Trophoblast cell (in vitro differentiated cells and primary cell): ENCODE measurements around the gene LGALS14.
"Not testable (repeated sequence)": the region's sequence is repeated elsewhere in the genome, so short reads cannot be mapped to it uniquely, and the experiment has no call there.

Source experiments
- DNase-seq, 2 donors: peaks; one replicate each; pipeline ENCODE4 v3.0.0-alpha.2; 2016
- H2AFZ ChIP-seq: 2 replicates; pipeline ENCODE4 v1.6.1; 2013; ENCODE audit warnings: low read length, moderate library complexity, mild to moderate bottlenecking; ENCODE audit not compliant: insufficient read depth, poor library complexity
- H2AK5ac ChIP-seq: 2 replicates; pipeline ENCODE4 v1.6.1; 2013; ENCODE audit warnings: mild to moderate bottlenecking, low read length
- H2BK120ac ChIP-seq: 2 replicates; pipeline ENCODE4 v1.6.1; 2013; ENCODE audit warnings: low read length, mild to moderate bottlenecking, moderate library complexity; ENCODE audit not compliant: insufficient read depth, poor library complexity
- H2BK12ac ChIP-seq: 2 replicates; pipeline ENCODE4 v1.6.1; 2013; ENCODE audit warnings: mild to moderate bottlenecking, low read length, moderate library complexity
- H2BK5ac ChIP-seq: 2 replicates; pipeline ENCODE4 v1.6.1; 2013; ENCODE audit warnings: low read length, low read depth, moderate library complexity, mild to moderate bottlenecking; ENCODE audit not compliant: poor library complexity
- H3K14ac ChIP-seq: 2 replicates; pipeline ENCODE4 v1.6.1; 2013; ENCODE audit warnings: mild to moderate bottlenecking, low read length
- H3K18ac ChIP-seq: 2 replicates; pipeline ENCODE4 v1.6.1; 2013; ENCODE audit warnings: mild to moderate bottlenecking, low read length
- H3K23ac ChIP-seq: 2 replicates; pipeline ENCODE4 v1.6.1; 2013; ENCODE audit warnings: low read length
- H3K27ac ChIP-seq: 2 replicates; pipeline ENCODE4 v1.5.1; 2013; ENCODE audit warnings: low read depth, mild to moderate bottlenecking, inconsistent platforms, low read length, moderate library complexity
- H3K27me3 ChIP-seq: 2 replicates; pipeline ENCODE4 v1.6.1; 2013; ENCODE audit warnings: inconsistent platforms, mild to moderate bottlenecking, low read length, moderate library complexity; ENCODE audit not compliant: insufficient read depth
- H3K36me3 ChIP-seq, 2 experiments: 1 replicate in 1 of 2; 2 replicates in 1 of 2; pipeline ENCODE4 v1.6.1; 2013; ENCODE audit warnings: low read length in 2 of 2, mild to moderate bottlenecking in 2 of 2, moderate library complexity in 1 of 2; ENCODE audit not compliant: insufficient read depth in 2 of 2, control insufficient read depth in 1 of 2
- H3K4ac ChIP-seq: 2 replicates; pipeline ENCODE4 v1.6.1; 2013; ENCODE audit warnings: low read depth, mild to moderate bottlenecking, low read length, moderate library complexity
- H3K4me1 ChIP-seq, 2 experiments: 1 replicate in 1 of 2; 2 replicates in 1 of 2; pipeline ENCODE4 v1.6.1; 2013; ENCODE audit warnings: low read length in 2 of 2, mild to moderate bottlenecking in 2 of 2, moderate library complexity in 1 of 2; ENCODE audit not compliant: insufficient read depth in 2 of 2, control insufficient read depth in 1 of 2
- H3K4me2 ChIP-seq: 2 replicates; pipeline ENCODE4 v1.6.1; 2013; ENCODE audit warnings: inconsistent platforms, mild to moderate bottlenecking, low read length, moderate library complexity
- H3K4me3 ChIP-seq: 2 replicates; pipeline ENCODE4 v1.5.1; 2013; ENCODE audit warnings: mild to moderate bottlenecking, low read depth, low read length, inconsistent platforms
- H3K79me1 ChIP-seq: one replicate; pipeline ENCODE4 v1.6.1; 2013; ENCODE audit warnings: low read length
- H3K79me2 ChIP-seq: 2 replicates; pipeline ENCODE4 v1.6.1; 2013; ENCODE audit warnings: low read length, mild to moderate bottlenecking; ENCODE audit not compliant: control insufficient read depth, insufficient read depth, poor library complexity
- H3K9ac ChIP-seq: 2 replicates; pipeline ENCODE4 v1.6.1; 2013; ENCODE audit warnings: mild to moderate bottlenecking, low read length
- H3K9me3 ChIP-seq: 2 replicates; pipeline ENCODE4 v1.6.1; 2013; ENCODE audit warnings: low read depth, mild to moderate bottlenecking, control low read depth, inconsistent platforms, low read length; ENCODE audit not compliant: insufficient read depth
- H4K12ac ChIP-seq: 2 replicates; pipeline ENCODE4 v1.6.1; 2013; ENCODE audit warnings: low read depth, mild to moderate bottlenecking, low read length, moderate library complexity
- H4K8ac ChIP-seq: 2 replicates; pipeline ENCODE4 v1.6.1; 2013; ENCODE audit warnings: low read depth, mild to moderate bottlenecking, low read length, moderate library complexity
- H4K91ac ChIP-seq: one replicate; pipeline ENCODE4 v1.6.1; 2013; ENCODE audit warnings: low read depth, mild to moderate bottlenecking, low read length, moderate library complexity
- WGBS: extraction: QIAGEN DNeasy Blood & Tissue Kit; methylation state at CpG from one replicate; pipeline ENCODE4 v1.1.7; 2013; ENCODE audit warnings: missing lambda C conversion rate; ENCODE audit not compliant: insufficient read length, insufficient coverage; ENCODE audit errors: extremely low coverage; 5-methylcytosine and 5-hydroxymethylcytosine counted together

The LGALS14 gene

GRCh38 chr19:39661565-39661964, 42.7 kb upstream of the LGALS14 start:
- H3K9me3 ChIP-seq, result peaks cover 5% of the 10 kb centered on the region
- H3K18ac ChIP-seq, result no peak overlapping the region
- H3K14ac ChIP-seq, result no peak overlapping the region
- H3K27ac ChIP-seq, result peak overlapping the region; percentile 21
- no peak overlapping the region for H3K4me2 ChIP-seq
- H2BK5ac ChIP-seq, result no peak overlapping the region
- no peak overlapping the region for H3K4me3 ChIP-seq
- no peaks in the 10 kb centered on the region for H3K27me3 ChIP-seq
- H3K9ac ChIP-seq, result no peak overlapping the region
- no peak for DNase-seq
- no peak overlapping the region for H4K8ac ChIP-seq
- no peak overlapping the region for H4K91ac ChIP-seq
- H3K79me2 ChIP-seq, result no peaks in the 10 kb centered on the region
- no peak overlapping the region for H3K23ac ChIP-seq
- no peak overlapping the region for H2AFZ ChIP-seq
- H4K12ac ChIP-seq, result no peak overlapping the region
- no peaks in the 10 kb centered on the region for H3K4me1 ChIP-seq
- H2BK12ac ChIP-seq, result no peak overlapping the region
- no peak overlapping the region for H2AK5ac ChIP-seq
- no peak overlapping the region for H2BK120ac ChIP-seq
- H3K36me3 ChIP-seq, result no peaks in the 10 kb centered on the region
- H3K4ac ChIP-seq, result no peak overlapping the region
- no peaks in the 10 kb centered on the region for H3K79me1 ChIP-seq

GRCh38 chr19:39669860-39670259, 34.4 kb upstream of the LGALS14 start:
- no CpG with 5 or more reads among the region's 3 CpGs for WGBS

GRCh38 chr19:39670998-39671397, 33.3 kb upstream of the LGALS14 start:
- H2BK12ac ChIP-seq, result no peak overlapping the region
- H2BK120ac ChIP-seq, result no peak overlapping the region
- H4K12ac ChIP-seq, result no peak overlapping the region
- no peaks in the 10 kb centered on the region for H3K79me2 ChIP-seq
- H3K9ac ChIP-seq, result no peak overlapping the region
- H3K14ac ChIP-seq, result no peak overlapping the region
- H2AFZ ChIP-seq, result no peak overlapping the region
- DNase-seq, result no peak
- no peaks in the 10 kb centered on the region for H3K36me3 ChIP-seq
- H3K4me1 ChIP-seq, result no peaks in the 10 kb centered on the region
- H4K8ac ChIP-seq, result no peak overlapping the region
- no peaks in the 10 kb centered on the region for H3K27me3 ChIP-seq
- no peak overlapping the region for H2AK5ac ChIP-seq
- H3K4ac ChIP-seq, result no peak overlapping the region
- H3K23ac ChIP-seq, result no peak overlapping the region
- WGBS, result no CpG with 5 or more reads among the region's 4 CpGs
- no peak overlapping the region for H3K27ac ChIP-seq
- no peak overlapping the region for H3K4me2 ChIP-seq
- H2BK5ac ChIP-seq, result no peak overlapping the region
- no peak overlapping the region for H3K18ac ChIP-seq
- peaks cover 2% of the 10 kb centered on the region for H3K9me3 ChIP-seq
- no peak overlapping the region for H4K91ac ChIP-seq
- no peak overlapping the region for H3K4me3 ChIP-seq
- H3K79me1 ChIP-seq, result no peaks in the 10 kb centered on the region

More at GRCh38 chr19:39669860-39670259, 34.4 kb upstream of the LGALS14 start:
- H3K27ac ChIP-seq, H2AFZ ChIP-seq, H3K79me1 ChIP-seq, H4K91ac ChIP-seq, H4K12ac ChIP-seq, H2AK5ac ChIP-seq, H2BK120ac ChIP-seq, H3K9ac ChIP-seq, H3K23ac ChIP-seq, H2BK5ac ChIP-seq, H3K4ac ChIP-seq, DNase-seq, H3K4me2 ChIP-seq, H3K27me3 ChIP-seq, H2BK12ac ChIP-seq, H3K79me2 ChIP-seq, H3K18ac ChIP-seq, H3K14ac ChIP-seq, H4K8ac ChIP-seq, H3K4me3 ChIP-seq, H3K36me3 ChIP-seq, H3K9me3 ChIP-seq, H3K4me1 ChIP-seq: not testable (repeated sequence)

GRCh38 chr19:39671739-39672363, 32.4 kb upstream of the LGALS14 start:
- Histone ChIP-seq H3K36me3 (no peaks in the 10 kb centered on the region), H3K4me3 (no peak overlapping the region), H3K4me2 (no peak overlapping the region), H3K79me2 (no peaks in the 10 kb centered on the region), H4K12ac (no peak overlapping the region), H2AFZ (no peak overlapping the region), H3K79me1 (no peaks in the 10 kb centered on the region), H3K18ac (no peak overlapping the region), H3K4ac (no peak overlapping the region), H2AK5ac (no peak overlapping the region), H3K9me3 (no peaks in the 10 kb centered on the region), H2BK12ac (no peak overlapping the region), H2BK5ac (no peak overlapping the region), H3K14ac (no peak overlapping the region), H4K8ac (no peak overlapping the region), H3K27me3 (no peaks in the 10 kb centered on the region), H3K23ac (no peak overlapping the region), H3K9ac (no peak overlapping the region), H4K91ac (no peak overlapping the region), H3K4me1 (no peaks in the 10 kb centered on the region), H3K27ac (no peak overlapping the region), H2BK120ac (no peak overlapping the region)
- WGBS, result no CpG with 5 or more reads among the region's 9 CpGs
- DNase-seq, result peak; percentile 53 to 87
